ENCODE results near the gene CDK14.

- TF ChIP-seq POLR2A (IDR thresholded peaks at IDR 0.05) = no peak
- no peak for TF ChIP-seq CTCF (IDR thresholded peaks at IDR 0.05)
Measured at GRCh38 chr7:91064052-91064451, 467.9 kb downstream of the CDK14 start.
